Choroid plexus epithelial cell (primary cell): Measurements from ENCODE around the gene PPAN.

Experiments used
- DNase-seq: peaks from one replicate; pipeline ENCODE4 v3.0.0-alpha.2; 2010; ENCODE audit warnings: low read depth
- H3K4me3 ChIP-seq: 2 replicates; pipeline ENCODE4 v1.5.1; 2011; ENCODE audit warnings: low read depth, mild to moderate bottlenecking, control low read depth, low read length, moderate library complexity
- CTCF ChIP-seq: conservative IDR thresholded peaks from 2 replicates; pipeline ENCODE4 v1.5.1; 2011; ENCODE audit warnings: low read depth, mild to moderate bottlenecking, control low read depth, inconsistent platforms, low read length, moderate library complexity

Gene PPAN

DNA sequence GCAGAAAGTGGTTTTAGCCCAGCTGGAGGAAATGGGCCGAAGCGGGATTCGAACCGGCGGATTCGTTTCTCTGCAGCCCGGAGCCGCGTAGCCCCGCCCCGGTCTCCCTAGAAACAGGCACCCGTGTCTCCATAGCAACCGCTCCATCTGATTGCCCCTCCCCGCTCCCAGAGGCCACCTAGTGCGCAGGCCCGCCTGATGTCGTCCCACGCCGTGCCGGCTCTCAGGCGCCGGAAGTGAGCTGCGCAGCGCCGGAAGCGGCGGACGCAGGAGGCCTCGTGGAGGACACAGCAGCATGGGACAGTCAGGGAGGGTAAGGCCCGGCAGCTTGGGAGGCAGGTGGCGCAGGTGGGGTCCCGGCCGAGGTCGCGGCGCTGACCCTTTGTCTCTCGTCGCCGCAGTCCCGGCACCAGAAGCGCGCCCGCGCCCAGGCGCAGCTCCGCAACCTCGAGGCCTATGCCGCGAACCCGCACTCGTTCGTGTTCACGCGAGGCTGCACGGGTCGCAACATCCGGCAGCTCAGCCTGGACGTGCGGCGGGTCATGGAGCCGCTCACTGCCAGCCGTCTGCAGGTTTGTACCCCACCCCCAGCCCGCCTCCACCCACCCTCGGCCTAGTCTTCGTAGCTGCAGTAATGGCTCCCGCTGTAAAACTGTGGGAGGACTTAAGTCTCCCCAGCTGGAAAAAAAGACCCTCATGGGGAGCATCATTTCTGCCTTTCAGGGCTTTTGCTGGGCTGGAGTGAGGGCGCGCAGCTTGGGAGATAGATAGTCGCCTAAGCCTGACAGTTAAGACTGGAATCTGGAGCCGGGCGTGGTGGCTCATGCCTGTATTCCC lies at the start of gene PPAN:
Gene PPAN (plus strand): TSS at position 263 of the 837 bp plus-strand sequence. CDS start 33 bp downstream, at position 296.
- H3K4me3 ChIP-seq: peak within 1 kb of the TSS; percentile 96
- no peak for TF ChIP-seq CTCF
- DNase-seq: peak; percentile 99

DNA sequence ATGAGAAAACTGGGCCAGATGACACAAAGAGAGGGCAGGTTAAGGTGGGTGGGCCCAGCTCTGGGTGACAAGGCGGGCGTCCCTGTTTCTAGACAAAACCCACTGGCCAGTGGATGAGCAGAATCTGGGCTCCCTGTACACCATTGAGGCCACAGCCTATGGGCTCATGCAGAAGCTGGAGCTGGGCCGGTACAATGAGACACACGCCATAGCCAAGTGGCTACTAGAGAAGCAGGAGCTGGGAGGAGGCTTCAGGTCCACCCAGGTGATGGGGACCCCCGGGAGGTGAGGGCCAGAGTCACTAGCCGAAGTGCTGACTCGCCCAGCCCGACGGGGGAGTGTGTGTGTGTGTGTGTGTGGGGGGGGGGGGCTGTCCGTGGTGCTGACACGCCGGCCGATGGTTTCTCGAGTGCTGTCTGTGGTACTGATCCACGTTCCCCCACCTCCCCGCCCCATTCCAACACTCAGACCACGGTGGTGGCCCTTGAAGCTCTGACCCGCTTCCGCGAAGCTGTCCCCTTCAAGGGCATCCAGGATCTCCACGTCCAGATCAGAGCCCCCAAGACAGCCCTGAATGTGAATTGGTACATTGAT lies 44.3 kb upstream of the PPAN start:
- no peak for TF ChIP-seq CTCF
- DNase-seq: no peak
- H3K4me3 ChIP-seq: no peak overlapping the region

DNA sequence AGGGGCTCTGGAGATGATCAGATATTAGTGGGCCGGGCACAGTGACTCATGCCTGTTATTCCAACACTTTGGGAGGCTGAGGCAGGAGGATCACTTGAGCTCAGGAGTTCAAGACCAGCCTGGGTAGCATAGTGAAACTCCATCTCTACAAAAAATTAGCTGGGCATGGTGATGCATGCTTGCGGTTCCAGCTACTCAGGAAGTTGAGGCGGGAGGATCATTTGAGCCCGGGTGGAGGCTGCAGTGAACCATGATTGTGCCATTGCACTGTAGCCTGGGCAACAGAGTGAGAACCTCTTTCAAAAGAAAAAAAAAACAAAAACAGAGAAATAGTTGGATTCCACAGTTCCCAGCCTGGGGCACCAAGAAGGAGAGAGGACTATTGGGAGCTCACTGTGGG lies 38.0 kb upstream of the PPAN start:
- no peak for TF ChIP-seq CTCF
- DNase-seq: no peak
- no peak overlapping the region for H3K4me3 ChIP-seq

- H3K4me3 ChIP-seq: no peak overlapping the region
- no peak for DNase-seq
- no peak for TF ChIP-seq CTCF
Measured at GRCh38 chr19:10069046-10069445, 37.1 kb upstream of the PPAN start.

DNA sequence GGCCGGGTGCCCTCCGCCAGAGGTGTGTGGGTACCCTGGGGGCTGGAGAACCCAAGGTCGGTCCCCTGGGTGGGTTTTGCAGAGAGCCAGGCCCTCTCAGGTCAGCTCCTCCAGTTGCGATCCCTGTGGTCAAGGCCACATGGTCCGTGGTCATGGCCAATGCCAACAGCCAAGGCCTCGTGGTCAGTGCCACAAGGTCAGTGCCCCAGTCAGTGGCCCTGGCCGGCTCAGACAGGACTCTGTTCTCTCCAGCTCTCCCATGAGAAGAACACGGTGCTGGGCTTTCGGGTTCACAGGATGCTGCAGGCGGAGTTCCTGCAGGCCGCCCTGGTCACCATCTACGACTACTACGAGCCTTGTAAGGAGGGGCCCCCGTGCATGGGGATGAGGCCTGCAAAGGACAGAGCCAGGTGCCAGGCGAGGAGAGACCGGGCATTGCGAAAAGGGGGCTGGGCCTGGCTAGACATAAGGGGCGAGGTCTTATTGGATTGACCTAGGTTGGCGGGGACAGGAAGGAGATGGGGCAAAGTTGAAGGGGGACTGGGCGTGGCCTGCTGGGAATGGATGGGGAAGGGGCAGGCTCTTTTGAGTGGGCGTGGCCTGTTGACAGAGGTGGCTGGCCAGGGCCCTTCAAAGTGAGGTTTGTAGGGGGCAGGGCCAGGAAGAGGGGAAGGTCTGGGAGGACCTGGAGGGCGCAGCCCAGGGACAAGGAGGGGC lies 35.3 kb upstream of the PPAN start:
- H3K4me3 ChIP-seq: no peak overlapping the region
- no peak for TF ChIP-seq CTCF
- DNase-seq: no peak

DNA sequence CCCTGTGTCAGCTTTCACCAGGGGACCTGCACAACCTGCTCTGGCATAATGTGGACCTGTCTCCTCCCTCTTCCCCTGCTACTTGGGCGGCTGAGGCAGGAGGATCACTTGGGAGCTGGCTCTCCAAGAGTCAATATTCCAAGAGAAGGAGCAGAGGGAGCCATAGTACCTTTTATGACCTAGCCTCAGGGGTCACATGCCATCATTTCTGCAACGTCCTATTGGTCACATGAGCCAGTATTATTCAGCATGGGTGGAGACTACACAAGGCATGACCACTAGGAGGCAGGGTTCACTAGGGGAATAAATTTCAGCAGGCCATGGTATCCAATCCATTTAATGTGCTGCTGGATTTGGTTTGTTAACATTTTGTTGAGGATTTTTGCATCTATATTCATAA lies 32.0 kb upstream of the PPAN start:
- peak; percentile 50 for DNase-seq
- no peak overlapping the region for H3K4me3 ChIP-seq
- TF ChIP-seq CTCF: peak; percentile 40
